CD4-positive, alpha-beta memory T cell (primary cell): ENCODE results near the gene DTX2. TPM values are rescaled to one million over a fixed set of nuclear protein-coding genes. Genes with fewer than 3 reads are reported as not detected.
"Not testable (repeated sequence)": the region's sequence is repeated elsewhere in the genome, so short reads cannot be mapped to it uniquely, and the experiment has no call there.

Experiments used
- CTCF ChIA-PET: fragments of 350-600 bp; sonication (Branson Sonifier 250); formaldehyde crosslinking; loops from one replicate; lab custom pipeline; 2021; ENCODE audit warnings: inconsistent platforms; ENCODE audit not compliant: partially characterized antibody; lab: Charles Lee
- POLR2A ChIA-PET: fragments of 350-600 bp; sonication (Branson Sonifier 250); formaldehyde crosslinking; loops from one replicate; lab custom pipeline; 2021; ENCODE audit not compliant: partially characterized antibody; lab: Charles Lee
- DNase-seq, 5 donors: peaks; one replicate each; pipeline versions ENCODE4 v3.0.0 to v3.0.0-alpha.2; 2020 to 2022; ENCODE audit warnings: mixed read lengths in 1 of 5
- H3K27ac ChIP-seq: one replicate; pipeline ENCODE4 v1.7.0; 2013; ENCODE audit warnings: low read depth, low read length
- H3K27me3 ChIP-seq: 2 replicates; pipeline ENCODE4 v1.7.0; 2013; ENCODE audit warnings: mild to moderate bottlenecking, low read length, moderate library complexity; ENCODE audit not compliant: insufficient read depth
- H3K36me3 ChIP-seq: 2 replicates; pipeline ENCODE4 v1.7.0; 2013; ENCODE audit warnings: mild to moderate bottlenecking, low read length, moderate library complexity; ENCODE audit not compliant: insufficient read depth
- H3K4me1 ChIP-seq: 2 replicates; pipeline ENCODE4 v1.7.0; 2013; ENCODE audit warnings: mild to moderate bottlenecking, low read length, moderate library complexity; ENCODE audit not compliant: insufficient read depth
- H3K4me3 ChIP-seq, 2 donors: one replicate each; pipeline ENCODE4 v1.7.0; 2013; ENCODE audit warnings: low read length in 2 of 2, mild to moderate bottlenecking in 1 of 2
- H3K9me3 ChIP-seq, 2 donors: one replicate each; pipeline ENCODE4 v1.7.0; 2013; ENCODE audit warnings: low read length in 2 of 2, control low read depth in 1 of 2; ENCODE audit not compliant: control insufficient read depth in 1 of 2
- H3K27ac Mint-ChIP-seq, 7 donors: one replicate each; pipeline ENCODE4 v1.8.0; 2020 to 2021; ENCODE audit warnings: mixed read lengths in 7 of 7, mild to moderate bottlenecking in 6 of 7, inconsistent platforms in 3 of 7, moderate library complexity in 3 of 7
- H3K27me3 Mint-ChIP-seq, 2 donors: one replicate each; pipeline ENCODE4 v1.8.0; 2020 to 2021; ENCODE audit warnings: mixed read lengths in 2 of 2
- H3K36me3 Mint-ChIP-seq, 2 donors: one replicate each; pipeline ENCODE4 v1.8.0; 2020 to 2021; ENCODE audit warnings: mixed read lengths in 2 of 2, inconsistent platforms in 1 of 2, mild to moderate bottlenecking in 1 of 2
- H3K4me1 Mint-ChIP-seq, 4 donors: one replicate each; pipeline ENCODE4 v1.8.0; 2020 to 2021; ENCODE audit warnings: mixed read lengths in 4 of 4, mild to moderate bottlenecking in 1 of 4
- H3K4me3 Mint-ChIP-seq, 8 donors: one replicate each; pipeline ENCODE4 v1.8.0; 2020 to 2021; ENCODE audit warnings: mixed read lengths in 8 of 8, mild to moderate bottlenecking in 7 of 8, moderate library complexity in 6 of 8, inconsistent platforms in 3 of 8
- H3K9me3 Mint-ChIP-seq, 8 donors: one replicate each; pipeline ENCODE4 v1.8.0; 2020 to 2021; ENCODE audit warnings: mixed read lengths in 8 of 8, mild to moderate bottlenecking in 5 of 8, inconsistent platforms in 3 of 8, moderate library complexity in 1 of 8
- intact Hi-C: fragments of 100-400 bp; cut with micrococcal nuclease; formaldehyde crosslinking; loops from one replicate; pipeline ENCODE4 v1.15.1; 2023
- polyA plus RNA-seq, 2 donors: library from polyadenylated mRNA; unstranded; fragments of 300-500 nt; fragmentation: Illumina TruSeq; gene quantifications; one replicate each; pipeline ENCODE4 v1.2.3, GENCODE V29; 2021
- total RNA-seq, 2 experiments: library from RNA; stranded (reverse); gene quantifications; one replicate each; pipeline ENCODE4 v1.2.3, GENCODE V29; 2021

The DTX2 gene
- total and polyA plus RNA-seq, 4 experiments from 2014 or later: 4.7 to 47.6 (median 30.4) TPM

DNA sequence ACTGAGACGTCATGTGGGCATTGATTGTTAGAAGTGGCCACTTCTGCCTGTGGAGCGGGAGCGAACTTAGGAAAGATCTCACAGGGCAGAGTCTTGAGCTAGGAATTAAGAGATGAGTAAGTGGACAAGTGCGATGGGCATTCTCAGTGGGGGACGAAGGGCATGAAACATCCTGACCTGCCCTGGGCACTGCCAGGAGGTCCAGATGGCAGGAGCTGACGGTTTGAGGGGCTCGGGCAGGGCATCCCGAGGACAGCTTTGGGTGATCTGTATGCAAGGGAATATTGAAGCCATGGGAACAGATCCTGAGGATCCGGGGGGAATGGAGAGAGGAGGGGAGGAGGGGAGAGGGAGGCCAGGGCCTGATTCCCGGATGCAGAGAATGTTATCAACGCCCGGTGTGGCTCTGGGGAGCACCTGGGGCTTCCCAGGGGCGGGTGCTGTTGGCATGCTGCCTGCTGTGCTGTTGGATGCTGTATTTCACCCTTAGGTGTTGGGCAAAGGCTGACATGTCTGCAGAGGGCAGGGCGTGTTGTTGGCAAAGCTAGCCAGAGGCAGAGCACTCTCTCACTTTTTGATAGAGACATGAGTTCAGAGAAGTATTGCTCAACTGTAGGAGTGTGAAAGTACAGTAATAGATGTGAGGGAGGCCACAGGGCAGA, 6.4 kb downstream of the DTX2 start:
- H3K4me1 ChIP-seq, H3K9me3 ChIP-seq, H3K4me1 Mint-ChIP-seq, H3K4me3 Mint-ChIP-seq, H3K27me3 Mint-ChIP-seq, H3K9me3 Mint-ChIP-seq, CTCF ChIA-PET, H3K36me3 ChIP-seq, intact Hi-C loops, H3K4me3 ChIP-seq, POLR2A ChIA-PET, H3K27me3 ChIP-seq, DNase-seq, H3K27ac ChIP-seq, H3K36me3 Mint-ChIP-seq: not testable (repeated sequence)
- peak overlapping the region in 1 of 7 donors; percentile 48 for H3K27ac Mint-ChIP-seq

DNA sequence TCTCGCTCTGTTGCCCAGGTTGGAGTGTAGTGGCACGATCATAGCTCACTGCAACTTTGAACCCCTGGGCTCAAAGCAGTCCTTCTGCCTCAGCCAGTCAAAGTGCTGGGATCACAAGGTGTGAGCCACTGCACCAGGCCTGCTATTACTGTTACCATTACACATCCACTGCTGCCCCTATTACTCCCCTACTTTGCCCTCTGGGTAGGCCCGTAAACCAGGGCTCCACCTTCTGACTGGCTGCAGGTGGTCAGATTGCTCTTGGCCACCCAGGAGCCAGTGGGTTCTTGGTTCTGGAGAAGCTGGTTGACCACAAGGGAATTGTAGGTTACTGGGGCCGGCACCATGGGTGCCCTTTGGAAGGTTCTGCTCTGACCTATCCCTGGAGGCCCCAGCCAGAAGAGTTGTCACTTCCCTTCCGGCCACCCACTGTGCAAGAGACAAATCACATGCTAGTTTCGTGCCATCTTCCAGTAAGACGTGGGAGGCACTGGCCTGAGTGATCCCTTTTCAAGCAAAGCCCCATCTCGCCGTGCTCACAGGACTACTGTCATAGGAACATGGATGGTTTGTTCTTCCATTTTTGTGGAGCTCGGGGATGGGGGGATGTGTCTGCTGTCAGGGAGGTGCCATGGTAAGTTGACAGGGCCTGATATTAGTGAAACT, 10.2 kb downstream of the DTX2 start:
- H3K27me3 ChIP-seq, H3K36me3 Mint-ChIP-seq, H3K27me3 Mint-ChIP-seq, DNase-seq, H3K4me3 Mint-ChIP-seq, H3K9me3 ChIP-seq, H3K4me1 Mint-ChIP-seq, intact Hi-C loops, POLR2A ChIA-PET, H3K4me1 ChIP-seq, H3K4me3 ChIP-seq, CTCF ChIA-PET, H3K27ac Mint-ChIP-seq, H3K9me3 Mint-ChIP-seq, H3K27ac ChIP-seq, H3K36me3 ChIP-seq: not testable (repeated sequence)

DNA sequence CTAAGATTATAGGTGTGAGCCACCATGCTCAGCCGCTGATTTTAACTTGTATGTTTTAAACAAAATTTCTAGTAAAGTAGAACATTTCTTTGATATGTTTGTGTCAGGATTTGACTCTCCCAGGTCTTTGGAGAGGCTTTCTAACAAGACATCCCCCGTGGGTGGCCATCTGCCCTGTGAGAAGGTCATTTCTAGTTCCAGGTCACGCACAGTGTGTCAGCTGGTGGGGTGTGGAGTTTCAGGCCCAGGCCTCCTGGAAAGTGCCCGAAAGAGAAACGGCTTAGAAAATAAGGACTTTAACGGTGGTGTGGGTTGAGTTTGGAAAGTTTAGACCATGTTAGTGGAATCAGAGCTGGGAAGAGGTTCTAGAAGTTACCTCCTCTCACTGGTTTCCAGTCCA, 11.6 kb downstream of the DTX2 start:
- intact Hi-C loops, POLR2A ChIA-PET, H3K27ac Mint-ChIP-seq, H3K9me3 ChIP-seq, H3K36me3 Mint-ChIP-seq, H3K27me3 ChIP-seq, H3K4me3 Mint-ChIP-seq, H3K4me1 Mint-ChIP-seq, H3K4me1 ChIP-seq, H3K27me3 Mint-ChIP-seq, CTCF ChIA-PET, DNase-seq, H3K9me3 Mint-ChIP-seq, H3K36me3 ChIP-seq, H3K4me3 ChIP-seq, H3K27ac ChIP-seq: not testable (repeated sequence)

DNA sequence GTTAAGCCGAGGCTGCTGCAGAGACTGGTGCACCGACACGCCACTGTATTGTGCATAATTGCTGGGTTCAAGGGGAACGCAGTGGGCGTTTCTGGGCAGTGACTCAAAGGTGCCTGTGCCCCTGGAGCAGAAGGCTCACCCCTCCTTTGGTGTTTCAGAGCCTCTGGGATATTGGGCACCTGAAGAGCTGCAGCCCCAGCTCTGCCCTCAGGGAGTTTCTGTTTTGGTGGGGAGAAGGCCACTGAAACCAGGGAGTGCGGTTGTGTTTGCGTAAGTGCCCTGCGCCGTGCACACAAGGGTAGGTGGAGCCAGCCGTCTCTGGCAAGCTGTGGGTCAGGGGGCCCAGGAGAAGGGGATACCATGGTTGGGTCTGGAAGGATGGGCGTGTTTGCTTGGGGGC, 14.8 kb downstream of the DTX2 start:
- H3K4me3 Mint-ChIP-seq, H3K9me3 Mint-ChIP-seq, intact Hi-C loops, H3K27me3 Mint-ChIP-seq, H3K27ac Mint-ChIP-seq, DNase-seq, H3K27me3 ChIP-seq, H3K27ac ChIP-seq, H3K4me1 ChIP-seq, POLR2A ChIA-PET, H3K4me1 Mint-ChIP-seq, H3K4me3 ChIP-seq, CTCF ChIA-PET, H3K36me3 Mint-ChIP-seq, H3K9me3 ChIP-seq, H3K36me3 ChIP-seq: not testable (repeated sequence)

DNA sequence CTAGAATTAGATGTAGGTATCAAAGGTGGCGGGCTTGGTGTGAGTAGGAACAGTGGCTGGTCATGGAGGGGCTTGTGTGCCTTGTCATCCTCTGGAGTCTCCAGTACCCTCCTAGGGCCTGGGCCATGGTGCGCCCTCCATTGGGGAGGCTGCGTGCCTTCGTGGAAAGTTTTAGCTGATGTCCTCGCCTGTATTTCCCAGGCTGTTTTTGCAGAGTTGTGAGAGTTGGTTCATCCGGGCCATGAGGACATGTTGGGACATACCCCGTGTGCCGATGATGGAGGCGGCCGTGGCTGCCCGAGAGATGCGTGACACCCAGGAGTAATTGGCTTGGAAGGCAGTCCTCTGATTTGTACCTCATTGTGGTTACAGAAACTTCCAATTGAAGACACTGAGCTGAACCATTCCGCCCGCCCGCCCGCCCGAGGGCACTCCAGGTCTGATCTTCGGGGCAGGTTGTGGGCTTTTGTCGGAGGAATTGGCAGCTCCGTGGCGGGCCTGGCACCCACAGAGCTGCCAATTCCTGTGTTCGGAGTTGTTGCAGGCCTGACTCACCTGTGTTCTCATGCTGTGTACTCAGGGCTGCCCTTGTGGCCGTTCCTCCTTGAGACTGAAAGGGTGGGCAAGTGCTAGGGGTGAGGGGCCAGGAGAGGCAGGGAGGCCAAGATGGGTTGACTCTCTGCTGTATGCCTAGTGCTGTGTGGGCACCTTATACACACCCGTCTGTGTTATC, 15.4 kb downstream of the DTX2 start:
- H3K4me3 ChIP-seq, H3K27ac ChIP-seq, CTCF ChIA-PET, H3K27me3 ChIP-seq, H3K9me3 ChIP-seq, H3K36me3 ChIP-seq, intact Hi-C loops, H3K4me3 Mint-ChIP-seq, H3K4me1 Mint-ChIP-seq, POLR2A ChIA-PET, H3K4me1 ChIP-seq, H3K27me3 Mint-ChIP-seq, H3K9me3 Mint-ChIP-seq, DNase-seq, H3K27ac Mint-ChIP-seq, H3K36me3 Mint-ChIP-seq: not testable (repeated sequence)

- H3K36me3 ChIP-seq: not testable (repeated sequence)
These were observed 18.1 kb downstream of the DTX2 start for GRCh38 chr7:76479628-76480027.

DNA sequence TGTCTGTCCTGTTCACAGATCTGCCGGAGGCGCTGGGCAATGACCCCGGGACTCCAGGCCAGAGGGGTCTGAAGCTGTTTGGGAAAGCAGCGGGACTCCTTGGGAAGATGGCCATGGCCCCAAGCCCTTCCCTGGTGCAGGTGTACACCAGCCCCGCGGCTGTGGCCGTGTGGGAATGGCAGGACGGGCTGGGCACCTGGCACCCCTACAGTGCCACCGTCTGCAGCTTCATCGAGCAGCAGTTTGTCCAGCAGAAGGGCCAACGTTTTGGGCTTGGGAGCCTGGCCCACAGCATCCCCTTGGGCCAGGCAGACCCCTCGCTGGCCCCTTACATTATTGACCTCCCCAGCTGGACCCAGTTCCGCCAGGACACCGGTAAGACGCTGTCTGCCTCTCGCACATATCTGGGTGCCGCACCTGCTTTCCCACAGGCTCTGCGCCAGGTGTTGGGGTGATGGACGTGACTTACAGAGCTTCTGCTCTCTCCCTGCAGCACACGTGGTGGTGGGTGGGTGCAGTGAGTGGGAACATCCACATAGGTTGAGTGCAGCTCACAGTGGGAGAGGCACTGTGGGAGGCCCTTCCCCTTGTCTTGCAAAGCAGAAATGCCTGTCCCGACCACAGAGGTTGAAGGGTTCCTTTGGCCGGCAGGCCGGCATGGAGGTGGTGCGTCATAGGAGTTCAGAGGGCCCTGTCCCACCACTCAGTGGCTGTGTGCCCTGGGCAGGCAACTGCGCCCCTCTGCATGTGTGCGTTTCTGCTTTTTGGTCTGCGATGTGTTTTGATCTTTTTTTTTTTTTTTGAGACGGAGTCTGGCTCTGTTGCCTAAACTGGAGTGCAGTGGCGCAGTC, 19.1 kb downstream of the DTX2 start:
- H3K27ac Mint-ChIP-seq, H3K4me1 ChIP-seq, intact Hi-C loops, H3K36me3 ChIP-seq, H3K27me3 Mint-ChIP-seq, H3K9me3 ChIP-seq, H3K27ac ChIP-seq, CTCF ChIA-PET, POLR2A ChIA-PET, H3K4me3 ChIP-seq, DNase-seq, H3K4me1 Mint-ChIP-seq, H3K36me3 Mint-ChIP-seq, H3K4me3 Mint-ChIP-seq, H3K9me3 Mint-ChIP-seq, H3K27me3 ChIP-seq: not testable (repeated sequence)

More at GRCh38 chr7:76479628-76480027, 18.1 kb downstream of the DTX2 start:
- H3K36me3 Mint-ChIP-seq, H3K27me3 Mint-ChIP-seq, H3K4me3 ChIP-seq, H3K4me1 Mint-ChIP-seq, CTCF ChIA-PET, intact Hi-C loops, H3K9me3 Mint-ChIP-seq, H3K27ac ChIP-seq, H3K9me3 ChIP-seq, DNase-seq, H3K4me3 Mint-ChIP-seq, H3K27ac Mint-ChIP-seq, H3K27me3 ChIP-seq, POLR2A ChIA-PET, H3K4me1 ChIP-seq: not testable (repeated sequence)
